ENCODE data around the gene EIF4A2. TPM values are rescaled to one million over a fixed set of nuclear protein-coding genes. Genes with fewer than 3 reads are reported as not detected.
"Not testable (repeated sequence)": the region's sequence is repeated elsewhere in the genome, so short reads cannot be mapped to it uniquely, and the experiment has no call there.

EIF4A2 gene
- total RNA-seq, 4 donors from 2014 or later = 146 to 550 (median 353) TPM

GRCh38 chr3:186802701-186803100, 19.3 kb downstream of the EIF4A2 start:
- peaks cover 6 to 20% (median 12%) of the 10 kb centered on the region in 4 donors for H3K4me1 ChIP-seq
- H3K27ac ChIP-seq = no peak overlapping the region
- no peaks in the 10 kb centered on the region for H3K9me3 ChIP-seq
- H3K27me3 ChIP-seq = no peaks in the 10 kb centered on the region
- intact Hi-C loops (cut with DNase I; ENCODE audit: low total_unique reads) = no loop called here
- in situ Hi-C loops (cut with MboI; ENCODE audit: low pct_ligation_motif_present in 1 of 4, low pct_unique_long_range_greater_than_20kb in 1 of 4, low sequenced_read_pairs in 3 of 4) = loop anchor here in 3 of 4 donors (25.0 kb wide), 2 partner anchors 190 to 815 kb away; partner anchors contain the start of gene AHSG (in 2 of the 3)
- WGBS, 2 donors (ENCODE audit: low coverage in 1 of 2) = 87 to 100% methylated on average over 2 to 3 of the region's 3 CpGs
- no peak overlapping the region for H3K4me3 ChIP-seq
- TF ChIP-seq POLR2A (IDR thresholded peaks at IDR 0.05) = no peak
- no peak for TF ChIP-seq POLR2AphosphoS5 (IDR thresholded peaks at IDR 0.05)
- TF ChIP-seq CTCF (IDR thresholded peaks at IDR 0.05) = no peak
- TF ChIP-seq EP300 (IDR thresholded peaks at IDR 0.05; ENCODE audit: low read depth) = no peak
- H3K36me3 ChIP-seq = peaks cover 0 to 13% (median 0%) of the 10 kb centered on the region in 4 donors
- no peak for DNase-seq

GRCh38 chr3:186803447-186803846, 20.1 kb downstream of the EIF4A2 start:
- in situ Hi-C loops (cut with MboI; ENCODE audit: low pct_ligation_motif_present in 1 of 4, low pct_unique_long_range_greater_than_20kb in 1 of 4, low sequenced_read_pairs in 3 of 4) = loop anchor here in 3 of 4 donors (25.0 kb wide), 2 partner anchors 191 to 816 kb away; partner anchors contain the start of gene AHSG (in 2 of the 3)
- H3K27me3 ChIP-seq; intact Hi-C loops (cut with DNase I; ENCODE audit: low total_unique reads); DNase-seq; H3K9me3 ChIP-seq; H3K4me3 ChIP-seq; H3K27ac ChIP-seq: not testable (repeated sequence)
- 13 to 90% methylated on average over 1 to 4 of the region's 4 CpGs for WGBS, 2 donors (ENCODE audit: low coverage in 1 of 2)
- peaks cover 0 to 13% (median 0%) of the 10 kb centered on the region in 4 donors for H3K36me3 ChIP-seq
- H3K4me1 ChIP-seq = peaks cover 6 to 20% (median 12%) of the 10 kb centered on the region in 4 donors

- Histone ChIP-seq H3K36me3 (no peaks in the 10 kb centered on the region), H3K27me3 (no peaks in the 10 kb centered on the region), H3K9me3 (no peaks in the 10 kb centered on the region), H3K27ac (peak within 1 kb of the TSS; percentile 83 to 92 (median 90)), H3K4me1 (peaks cover 6 to 20% (median 12%) of the 10 kb centered on the region in 4 donors), H3K4me3 (peak within 1 kb of the TSS; percentile 46 to 86 (median 59))
- 0% methylated on average over 1 to 50 of the region's 70 CpGs for WGBS, 2 donors (ENCODE audit: low coverage in 1 of 2)
- in situ Hi-C loops (cut with MboI; ENCODE audit: low pct_ligation_motif_present in 1 of 4, low pct_unique_long_range_greater_than_20kb in 1 of 4, low sequenced_read_pairs in 3 of 4) = loop anchor here in 3 of 4 donors (25.0 kb wide), 2 partner anchors 194 to 819 kb away; partner anchors contain the start of gene AHSG (in 2 of the 3)
- TF ChIP-seq EP300 (IDR thresholded peaks at IDR 0.05; ENCODE audit: low read depth) (peak; percentile 4), POLR2A (IDR thresholded peaks at IDR 0.05) (peak; percentile 57), POLR2AphosphoS5 (IDR thresholded peaks at IDR 0.05) (peak; percentile 69 to 85 (median 71)), CTCF (IDR thresholded peaks at IDR 0.05) (no peak)
- intact Hi-C loops (cut with DNase I; ENCODE audit: low total_unique reads) = no loop called here
- peak; percentile 91 for DNase-seq
These were observed 23.0 kb downstream of the EIF4A2 start, which contains the start of gene RFC4 for GRCh38 chr3:186806089-186807055. Gene RFC4 (minus strand): TSS chr3:186806482. CDS start chr3:186804713, 1,769 bp downstream.

GRCh38 chr3:186807231-186807630, 23.9 kb downstream of the EIF4A2 start:
- peak overlapping the region in 3 of 4 donors; percentile 88 to 92 (median 91) for H3K27ac ChIP-seq

More at GRCh38 chr3:186807231-186807630, 23.9 kb downstream of the EIF4A2 start:
- H3K4me1 ChIP-seq = peaks cover 6 to 20% (median 12%) of the 10 kb centered on the region in 4 donors
- WGBS, 2 donors (ENCODE audit: low coverage in 1 of 2) = 27 to 32% methylated on average over 3 to 5 of the region's 5 CpGs
- TF ChIP-seq POLR2A (IDR thresholded peaks at IDR 0.05) (no peak), POLR2AphosphoS5 (IDR thresholded peaks at IDR 0.05) (no peak)
- peak overlapping the region in 2 of 4 donors; percentile 48 to 86 for H3K4me3 ChIP-seq
- intact Hi-C loops (cut with DNase I; ENCODE audit: low total_unique reads) (no loop called here), in situ Hi-C loops (cut with MboI; ENCODE audit: low pct_ligation_motif_present in 1 of 4, low pct_unique_long_range_greater_than_20kb in 1 of 4, low sequenced_read_pairs in 3 of 4) (loop anchor here in 3 of 4 donors (25.0 kb wide), 2 partner anchors 195 to 820 kb away; partner anchors contain the start of gene AHSG (in 2 of the 3))
- no peak for DNase-seq
- no peaks in the 10 kb centered on the region for H3K9me3 ChIP-seq
- no peaks in the 10 kb centered on the region for H3K27me3 ChIP-seq
- no peaks in the 10 kb centered on the region for H3K36me3 ChIP-seq
